GM18505 (cell line): ENCODE results near the gene OLFM2.
"Not testable (repeated sequence)": the region's sequence is repeated elsewhere in the genome, so short reads cannot be mapped to it uniquely, and the experiment has no call there.

Experiments
- ATAC-seq: cut with Tn5 transposase; IDR thresholded peaks from one replicate; pipeline ENCODE4 v1.9.1; 2021; ENCODE audit not compliant: unreplicated experiment
- POLR2A ChIP-seq: IDR thresholded peaks from 4 replicates; pipeline ENCODE4 v1.6.1; 2011; ENCODE audit warnings: borderline replicate concordance; ENCODE audit not compliant: insufficient read depth, insufficient read length; ENCODE audit errors: extremely low read depth

The OLFM2 gene

DNA sequence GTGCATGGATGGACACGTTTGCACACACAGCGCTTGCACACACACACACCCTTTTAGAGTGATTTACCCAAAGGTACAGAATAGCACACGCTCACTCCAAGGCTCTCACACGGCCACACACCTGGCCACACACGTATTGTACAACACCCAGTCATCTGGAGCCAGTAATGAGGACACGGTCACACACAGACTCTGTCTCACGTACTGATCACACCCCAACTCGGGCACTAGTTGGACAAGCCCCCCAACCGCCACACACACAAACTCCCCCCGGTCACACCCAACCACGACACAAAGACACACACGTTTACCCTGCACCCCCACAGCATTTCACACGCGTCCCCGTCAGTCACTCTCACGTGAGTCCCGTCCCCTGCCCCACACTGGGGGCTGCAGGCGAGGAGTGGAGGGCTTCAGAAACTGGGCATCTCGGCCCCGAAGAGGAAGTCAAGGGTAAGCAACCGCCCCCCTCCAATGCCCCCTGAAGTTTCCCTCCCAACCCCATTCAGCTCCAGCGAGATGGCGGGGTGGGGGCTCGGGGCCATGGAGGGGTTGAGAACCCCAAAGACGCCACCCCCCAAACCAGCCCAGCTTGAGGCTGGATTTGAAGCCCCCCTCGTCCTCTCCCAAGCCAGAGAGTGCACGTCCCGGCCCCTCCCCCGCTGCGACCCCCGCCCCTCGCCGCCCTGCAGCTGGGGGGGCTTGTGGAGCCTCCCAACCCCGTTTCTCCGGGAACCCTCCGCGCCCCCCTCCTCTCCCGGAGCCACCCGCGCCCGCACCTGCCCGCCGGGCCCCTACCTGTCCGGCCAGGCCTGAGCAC, 599 bp downstream of the OLFM2 start:
- no peak for TF ChIP-seq POLR2A
- no peak for ATAC-seq

DNA sequence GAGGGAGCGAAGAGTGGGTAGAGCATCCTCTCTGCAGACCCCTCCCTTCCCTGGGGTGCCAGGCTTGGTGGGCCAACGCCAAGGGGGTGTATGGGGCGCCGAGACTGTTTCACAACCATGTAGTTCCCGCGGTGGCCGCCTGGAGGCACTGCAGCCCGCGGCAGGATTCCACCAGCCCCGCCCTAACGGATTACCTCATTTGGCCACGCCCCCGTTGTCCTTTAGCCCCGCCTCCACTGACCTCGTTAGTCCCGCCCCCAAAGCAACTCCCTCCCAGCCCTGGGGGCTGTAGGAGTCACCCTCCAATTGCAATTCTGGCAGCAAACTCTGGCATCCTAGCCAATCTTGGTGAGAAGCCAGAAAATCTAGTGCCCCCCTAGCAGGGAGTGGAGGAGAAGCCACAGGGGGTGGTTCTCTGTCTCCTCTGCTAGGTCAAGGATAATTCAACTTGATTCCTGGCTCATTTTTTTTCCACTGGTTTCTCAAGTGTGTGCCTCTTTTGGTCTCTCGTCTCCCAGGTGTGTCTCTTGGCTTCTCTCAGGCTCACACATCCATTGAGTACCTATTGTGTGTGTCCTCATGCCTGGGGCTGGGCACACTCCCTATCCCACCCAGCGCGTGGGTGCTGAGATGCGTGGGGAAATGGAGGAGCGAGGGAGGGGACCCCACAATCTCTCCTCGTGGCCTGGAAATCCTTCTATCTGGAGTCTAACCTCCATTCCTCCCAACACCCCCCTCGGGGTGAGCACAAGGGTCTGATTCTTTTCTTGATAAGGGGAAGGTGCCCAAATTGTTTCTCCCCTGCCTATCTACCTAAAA, 2.0 kb downstream of the OLFM2 start:
- peak; percentile 69 for ATAC-seq
- TF ChIP-seq POLR2A, result no peak

DNA sequence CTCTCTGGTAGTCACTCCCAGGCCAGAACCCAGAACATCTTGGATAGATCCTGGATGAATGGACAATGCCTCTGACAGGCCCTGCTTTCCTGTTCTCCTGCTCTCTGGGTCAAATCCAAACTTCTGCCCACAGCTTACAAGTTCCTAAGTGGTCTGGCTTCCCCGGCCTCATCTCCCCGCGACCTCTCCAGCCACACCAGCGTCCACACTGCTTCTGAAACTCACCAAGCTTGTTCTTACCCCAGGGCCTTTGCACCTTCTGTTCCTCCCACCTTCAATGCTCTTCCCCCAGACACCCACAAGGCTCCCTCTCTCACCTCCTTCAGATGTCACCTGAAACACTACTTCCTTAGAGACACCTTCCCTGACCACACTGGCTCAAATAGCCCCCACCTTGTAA, 3.5 kb downstream of the OLFM2 start:
- TF ChIP-seq POLR2A, result no peak
- ATAC-seq, result no peak

DNA sequence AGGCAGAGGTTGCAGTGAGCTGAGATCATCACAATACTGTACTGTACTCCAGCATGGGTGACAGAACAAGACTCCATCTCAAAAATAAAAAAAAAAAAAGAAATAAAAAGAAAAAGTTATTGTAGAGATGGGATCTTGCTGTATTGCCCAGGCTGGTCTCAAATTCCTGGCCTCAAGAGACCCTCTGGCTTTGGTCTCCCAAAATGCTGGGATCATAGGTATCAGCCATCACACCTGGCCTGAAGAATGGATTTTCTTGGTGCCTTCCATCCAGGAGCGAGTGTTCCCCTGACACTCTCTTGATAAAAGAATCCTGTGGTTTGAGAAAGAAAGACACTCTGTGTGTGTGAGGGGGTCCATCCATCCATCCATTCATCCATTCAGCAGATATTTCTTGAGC, 4.7 kb downstream of the OLFM2 start:
- ATAC-seq, result no peak
- TF ChIP-seq POLR2A, result no peak

DNA sequence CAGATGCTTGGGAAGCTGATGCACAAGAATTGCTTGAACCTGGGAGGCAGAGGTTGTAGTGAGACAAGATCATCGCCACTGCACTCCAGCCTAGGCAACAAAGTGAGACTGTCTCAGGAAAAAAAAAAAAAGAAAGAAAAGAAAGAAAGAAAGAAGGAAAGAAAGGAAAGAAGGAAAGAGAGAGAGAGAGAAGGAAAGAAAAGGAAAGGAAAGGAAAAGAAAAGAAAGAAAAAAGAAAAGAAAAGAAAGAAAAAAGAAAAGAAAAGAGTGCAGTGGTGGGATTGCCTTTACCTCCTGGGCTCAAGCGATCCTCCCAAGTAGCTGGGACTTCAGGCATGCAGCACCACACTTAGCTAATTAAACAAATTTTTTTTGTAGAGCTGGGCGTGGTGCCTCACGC, 12.9 kb downstream of the OLFM2 start:
- ATAC-seq, result no peak
- TF ChIP-seq POLR2A, result no peak

DNA sequence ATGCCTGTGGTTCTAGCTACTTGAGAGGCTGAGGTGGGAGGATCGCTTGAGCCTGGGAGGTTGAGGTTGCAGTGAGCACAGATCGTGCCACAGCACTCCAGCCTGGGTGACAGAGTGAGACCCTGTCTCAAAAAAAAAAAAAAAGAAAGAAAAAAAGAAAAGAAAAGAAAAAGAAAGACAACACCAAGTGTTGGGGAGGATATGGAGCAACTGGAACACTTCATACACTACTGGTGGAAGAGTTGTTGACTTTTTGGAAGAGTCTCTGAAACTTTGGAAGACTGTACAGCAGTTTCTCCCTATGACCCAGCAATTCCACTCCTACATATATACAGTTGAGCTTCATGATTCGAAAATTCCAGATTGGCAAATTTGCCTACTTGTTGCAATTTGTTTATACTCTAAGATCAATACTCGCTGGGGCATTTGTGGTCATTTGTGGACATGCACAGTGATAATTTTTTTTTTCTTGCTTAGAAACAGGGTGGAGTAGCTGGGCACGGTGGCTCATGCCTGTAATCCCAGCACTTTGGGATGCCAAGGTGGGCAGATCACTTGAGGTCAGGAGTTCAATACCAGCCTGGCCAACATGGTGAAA, 13.4 kb downstream of the OLFM2 start:
- ATAC-seq, result not testable (repeated sequence)

DNA sequence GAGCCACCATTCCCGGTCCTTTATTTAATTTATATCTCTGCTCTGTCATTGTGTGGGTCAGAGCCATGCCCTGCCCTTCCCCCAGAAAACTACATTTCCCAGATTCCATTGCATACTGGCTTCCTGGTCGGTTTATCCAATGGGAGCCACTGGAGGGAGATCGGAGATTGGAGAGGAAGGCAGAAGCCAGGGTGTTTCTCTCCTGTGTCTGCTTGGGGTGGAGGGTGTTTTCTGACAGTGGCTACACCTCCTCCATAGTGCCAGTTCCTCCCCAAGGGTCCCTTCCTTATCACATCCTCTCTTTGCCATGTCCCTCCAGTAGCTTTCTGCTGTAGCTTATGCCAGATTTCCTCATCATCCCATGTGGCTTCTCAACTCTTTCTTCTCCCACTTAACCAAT, 19.0 kb downstream of the OLFM2 start:
- no peak for TF ChIP-seq POLR2A
- no peak for ATAC-seq

DNA sequence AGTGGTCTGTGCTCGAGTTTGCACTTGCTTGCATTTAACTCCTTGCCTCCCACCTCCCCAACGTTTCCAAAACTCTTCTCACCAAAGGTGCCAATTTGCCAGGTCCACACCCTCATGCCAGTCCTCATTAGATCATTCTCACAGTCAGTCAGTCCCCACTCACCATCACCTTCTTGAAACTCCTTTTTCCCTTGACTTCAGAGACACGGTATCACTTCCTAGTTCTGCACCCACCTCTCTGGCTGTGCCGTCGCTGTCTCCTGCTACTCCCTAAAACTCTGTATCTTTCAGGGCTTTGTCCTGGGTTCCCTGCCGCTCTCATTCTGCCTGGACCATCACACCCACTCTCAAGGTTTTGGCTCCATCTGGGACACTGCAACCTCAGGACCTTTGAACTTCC, 19.6 kb downstream of the OLFM2 start:
- no peak for TF ChIP-seq POLR2A
- no peak for ATAC-seq

DNA sequence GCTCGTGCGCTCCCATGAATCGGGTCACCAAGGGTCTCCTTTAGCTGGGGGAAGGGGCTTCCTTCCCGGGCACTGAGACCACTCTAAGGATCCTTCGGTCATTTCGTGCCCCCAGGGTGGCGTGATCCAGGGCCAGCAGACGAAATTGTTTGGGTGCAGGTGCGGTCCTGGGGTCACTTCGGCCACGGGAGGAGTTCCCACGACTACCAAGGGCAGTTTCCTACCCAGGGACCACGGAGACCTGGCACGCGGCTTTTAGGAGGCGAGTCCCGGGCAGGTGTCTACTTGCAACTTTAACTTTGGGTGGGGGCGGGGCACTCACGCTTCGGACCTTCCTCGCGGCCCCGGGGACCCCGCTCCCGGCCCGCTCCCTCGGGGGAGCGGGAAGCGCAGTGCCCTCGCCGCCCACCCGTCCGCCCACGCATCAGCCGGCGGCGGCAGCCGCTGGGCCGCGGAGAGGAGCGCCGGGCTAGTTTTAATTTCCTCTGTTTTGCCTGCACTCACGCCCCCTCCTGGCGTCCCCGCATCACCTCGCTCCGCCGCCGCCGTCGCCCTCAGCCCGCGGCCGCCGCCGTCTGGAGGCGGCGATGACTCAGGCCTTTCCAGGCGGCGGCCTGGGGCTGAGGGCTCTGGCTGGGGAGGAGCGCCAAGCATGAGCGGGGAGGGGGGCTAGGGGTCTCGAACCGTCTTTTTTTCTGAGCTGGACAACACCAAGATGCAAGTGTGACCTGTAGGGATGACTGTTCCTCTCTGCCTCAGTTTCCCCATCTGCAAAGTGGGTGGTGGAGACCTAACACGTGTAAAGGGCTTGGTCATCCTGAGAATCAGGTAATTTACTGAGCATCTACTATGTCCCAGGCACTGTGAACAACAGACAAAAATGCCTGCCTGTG, 21.8 kb downstream of the OLFM2 start:
- no peak for TF ChIP-seq POLR2A
- ATAC-seq, result peak; percentile 62

DNA sequence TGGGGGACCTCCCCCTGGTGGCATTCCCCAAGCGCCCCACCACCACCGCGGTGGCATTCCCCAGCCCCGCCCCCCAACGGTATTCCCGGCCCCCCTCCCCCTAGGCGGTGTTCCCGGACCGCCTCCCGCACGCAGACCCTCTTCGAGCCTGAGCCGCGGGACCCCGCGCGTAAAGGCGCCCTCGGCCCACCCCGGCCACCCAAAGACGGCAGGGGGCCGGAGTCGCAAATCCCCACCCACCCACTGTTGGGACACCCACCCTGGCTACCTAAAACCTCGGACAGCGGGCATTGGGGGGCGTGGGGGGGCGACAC, 22.4 kb downstream of the OLFM2 start:
- no peak for TF ChIP-seq POLR2A
- no peak for ATAC-seq

DNA sequence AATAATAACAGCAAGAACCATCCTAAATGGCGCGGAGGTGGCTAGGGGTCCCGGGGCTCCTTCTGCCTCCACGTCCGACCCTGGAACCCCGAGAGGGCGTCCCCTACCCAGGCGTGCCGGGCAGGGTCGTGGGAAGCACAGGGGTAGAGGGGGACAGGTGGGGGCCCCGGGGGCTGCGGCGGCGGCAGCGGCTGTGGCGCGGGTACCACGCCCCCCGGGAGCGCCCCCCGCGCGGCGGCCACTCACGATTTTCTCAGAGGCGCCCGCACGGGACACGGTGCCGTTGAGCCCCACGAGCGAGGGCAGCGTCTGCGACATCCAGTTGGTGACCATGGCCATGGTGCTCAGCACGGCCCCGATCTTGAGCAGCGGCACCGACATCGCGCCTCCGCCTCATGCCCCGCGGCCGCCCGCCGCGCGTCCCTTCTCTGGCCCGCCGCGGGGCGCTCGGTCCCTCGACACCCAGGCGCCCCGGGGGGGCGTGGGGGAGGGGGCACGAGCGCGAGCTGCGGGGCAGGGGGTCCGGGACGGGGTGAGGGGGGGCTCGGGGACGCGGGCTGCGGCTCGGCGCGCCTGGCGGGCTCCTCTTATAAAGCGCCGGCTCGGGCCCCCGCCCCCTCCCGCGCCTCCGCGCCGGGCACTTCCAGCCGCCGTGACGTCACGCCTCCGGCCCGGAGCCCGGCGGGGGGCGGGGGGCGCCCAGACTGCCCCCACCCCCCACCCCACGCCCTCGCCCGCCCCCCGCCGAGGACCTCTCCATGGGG, 22.9 kb downstream of the OLFM2 start:
- TF ChIP-seq POLR2A, result no peak
- no peak for ATAC-seq

DNA sequence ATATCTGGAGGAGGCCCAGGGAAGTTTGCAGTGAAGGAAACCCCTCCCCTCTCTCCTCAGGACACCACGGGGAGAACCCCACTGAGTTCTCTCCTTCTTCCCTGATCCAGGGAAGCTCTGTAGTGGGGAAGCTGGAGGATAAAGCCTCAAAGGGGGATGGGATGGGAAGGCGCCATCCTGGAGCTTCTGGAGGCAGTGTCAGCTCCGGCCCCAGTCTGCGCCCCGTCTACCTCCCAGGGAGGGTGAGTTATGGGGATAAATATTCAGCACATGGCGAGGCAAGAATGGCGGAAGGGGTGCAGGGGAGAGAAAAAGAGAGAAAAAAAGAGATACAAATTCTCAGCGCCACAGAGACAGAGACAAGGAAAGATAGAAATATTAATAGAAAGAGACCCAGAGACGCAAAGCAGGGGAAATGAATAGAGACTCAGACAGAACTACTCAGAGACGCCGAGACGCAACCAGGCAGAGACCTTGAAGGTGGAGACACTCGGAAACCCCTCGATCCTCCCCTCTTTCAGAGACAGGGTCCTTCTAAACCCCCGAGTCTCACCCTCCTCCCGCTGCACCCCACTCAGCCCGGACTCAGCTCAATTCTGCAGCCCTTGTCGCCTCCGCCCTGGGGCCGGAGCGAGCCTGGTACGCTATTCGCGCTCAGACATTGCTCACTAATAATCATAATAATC, 23.6 kb downstream of the OLFM2 start:
- no peak for TF ChIP-seq POLR2A
- no peak for ATAC-seq

DNA sequence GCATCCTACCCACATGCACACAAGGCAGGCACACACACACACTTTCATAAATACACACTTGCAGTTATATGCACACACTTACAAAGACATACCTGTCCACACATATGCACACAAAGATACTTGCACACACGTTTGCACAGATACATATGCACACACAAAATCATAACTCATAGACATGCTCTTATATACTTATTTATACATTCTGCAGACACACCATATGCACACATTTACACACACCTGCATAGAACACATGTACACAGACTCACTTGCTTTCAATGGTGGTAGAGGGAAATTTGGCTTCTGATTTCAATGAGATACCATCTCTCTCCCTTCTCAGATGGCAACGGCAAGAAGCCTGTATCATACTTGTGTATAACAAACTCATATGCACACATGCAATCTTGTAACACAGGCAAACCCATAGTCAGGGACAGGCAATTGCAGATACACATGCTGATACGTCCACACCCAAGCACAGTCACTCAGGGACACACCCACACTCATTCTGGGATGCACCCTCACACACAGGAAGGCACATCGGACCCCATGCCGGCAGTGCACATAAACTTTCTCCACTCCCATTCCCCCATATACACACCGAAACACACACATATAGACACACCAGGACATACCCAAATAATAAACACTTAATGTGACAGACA, 24.7 kb downstream of the OLFM2 start:
- TF ChIP-seq POLR2A, result no peak
- no peak for ATAC-seq
